Measurements from ENCODE around the gene RANBP3L.
"Not testable (repeated sequence)": the region's sequence is repeated elsewhere in the genome, so short reads cannot be mapped to it uniquely, and the experiment has no call there.

The RANBP3L gene

GRCh38 chr5:36206913-36207312, 94.8 kb downstream of the RANBP3L start:
- ATAC-seq: no peak

GRCh38 chr5:36205329-36205728, 96.4 kb downstream of the RANBP3L start:
- no peak for DNase-seq
- no peak for ATAC-seq

More at GRCh38 chr5:36206913-36207312, 94.8 kb downstream of the RANBP3L start:
- no peak for DNase-seq

GRCh38 chr5:36202521-36202961, 99.2 kb downstream of the RANBP3L start:
- no peak for ATAC-seq
- no peak for DNase-seq

- ATAC-seq: no peak
These were observed 101.2 kb downstream of the RANBP3L start for GRCh38 chr5:36200513-36200912.

GRCh38 chr5:36199620-36200019, 102.1 kb downstream of the RANBP3L start:
- DNase-seq (no peak), ATAC-seq (no peak)

More at GRCh38 chr5:36200513-36200912, 101.2 kb downstream of the RANBP3L start:
- DNase-seq: no peak

GRCh38 chr5:36198783-36199182, 102.9 kb downstream of the RANBP3L start:
- ATAC-seq, DNase-seq: not testable (repeated sequence)

All from stimulated activated naive CD8-positive, alpha-beta T cell treated with anti-CD3 and anti-CD28 coated beads, Interleukin-15, Interleukin-2, amounts not matched to agents 100 U/mL and 50 U/mL, for 24 hours (primary cell).